Hematopoietic multipotent progenitor cell treated with erythropoietin and hydrocortisone succinate and interleukin-3 and kit ligand, for 8 days (in vitro differentiated cells): ENCODE data around the gene KRTAP12-4.
"Not testable (repeated sequence)": the region's sequence is repeated elsewhere in the genome, so short reads cannot be mapped to it uniquely, and the experiment has no call there.

Experiments used
- DNase-seq: peaks from one replicate; pipeline ENCODE4 v3.0.0-alpha.2; 2015

The KRTAP12-4 gene

GRCh38 chr21:44653656-44654575 is 543 bp downstream of the KRTAP12-4 start:
- no peak for DNase-seq

GRCh38 chr21:44653123-44653522 is 1.3 kb downstream of the KRTAP12-4 start:
- no peak for DNase-seq

GRCh38 chr21:44650973-44651675 is 3.3 kb downstream of the KRTAP12-4 start:
- no peak for DNase-seq

GRCh38 chr21:44650265-44650972 is 4.0 kb downstream of the KRTAP12-4 start:
- DNase-seq: no peak

- DNase-seq: no peak
Observed at GRCh38 chr21:44649521-44650100, 4.8 kb downstream of the KRTAP12-4 start.

GRCh38 chr21:44648557-44649311 is 5.7 kb downstream of the KRTAP12-4 start:
- no peak for DNase-seq

- no peak for DNase-seq
Observed at GRCh38 chr21:44647222-44647552, 7.3 kb downstream of the KRTAP12-4 start.

- not testable (repeated sequence) for DNase-seq
Observed at GRCh38 chr21:44646366-44647221, 7.9 kb downstream of the KRTAP12-4 start, which contains the start of gene KRTAP10-11. Gene KRTAP10-11, plus strand, starts transcription at chr21:44646414. Its CDS starts 45 bp downstream, at chr21:44646459.

GRCh38 chr21:44644878-44645277 is 9.6 kb downstream of the KRTAP12-4 start:
- no peak for DNase-seq

GRCh38 chr21:44643741-44644310 is 10.6 kb downstream of the KRTAP12-4 start:
- DNase-seq: no peak

GRCh38 chr21:44640761-44641160 is 13.7 kb downstream of the KRTAP12-4 start:
- DNase-seq: no peak

GRCh38 chr21:44639331-44639655 is 15.2 kb downstream of the KRTAP12-4 start:
- DNase-seq: no peak

GRCh38 chr21:44638506-44639330 is 15.7 kb downstream of the KRTAP12-4 start:
- not testable (repeated sequence) for DNase-seq

GRCh38 chr21:44637851-44638348 is 16.6 kb downstream of the KRTAP12-4 start:
- not testable (repeated sequence) for DNase-seq

GRCh38 chr21:44637018-44637850 is 17.2 kb downstream of the KRTAP12-4 start, which contains the start of gene KRTAP10-10:
Gene KRTAP10-10, plus strand, starts transcription at chr21:44637356. Its CDS starts 62 bp downstream, at chr21:44637418.
- no peak for DNase-seq

- no peak for DNase-seq
Observed at GRCh38 chr21:44636209-44637017, 18.0 kb downstream of the KRTAP12-4 start.

GRCh38 chr21:44632067-44632466 is 22.4 kb downstream of the KRTAP12-4 start:
- no peak for DNase-seq

GRCh38 chr21:44630440-44630839 is 24.0 kb downstream of the KRTAP12-4 start:
- DNase-seq: no peak
